Epithelial cell of umbilical artery (primary cell): ENCODE data around the gene BEX3. TPM values are rescaled to one million over a fixed set of nuclear protein-coding genes. Genes with fewer than 3 reads are reported as not detected.

Experiments used
- total RNA-seq: library from RNA; depleted of rRNA; stranded (reverse); fragments of >200 nt; gene quantifications from 2 replicates; pipeline ENCODE4 v1.2.3, GENCODE V29; 2014

BEX3 gene
- 319 and 348 TPM in 2 replicates for total RNA-seq

DNA sequence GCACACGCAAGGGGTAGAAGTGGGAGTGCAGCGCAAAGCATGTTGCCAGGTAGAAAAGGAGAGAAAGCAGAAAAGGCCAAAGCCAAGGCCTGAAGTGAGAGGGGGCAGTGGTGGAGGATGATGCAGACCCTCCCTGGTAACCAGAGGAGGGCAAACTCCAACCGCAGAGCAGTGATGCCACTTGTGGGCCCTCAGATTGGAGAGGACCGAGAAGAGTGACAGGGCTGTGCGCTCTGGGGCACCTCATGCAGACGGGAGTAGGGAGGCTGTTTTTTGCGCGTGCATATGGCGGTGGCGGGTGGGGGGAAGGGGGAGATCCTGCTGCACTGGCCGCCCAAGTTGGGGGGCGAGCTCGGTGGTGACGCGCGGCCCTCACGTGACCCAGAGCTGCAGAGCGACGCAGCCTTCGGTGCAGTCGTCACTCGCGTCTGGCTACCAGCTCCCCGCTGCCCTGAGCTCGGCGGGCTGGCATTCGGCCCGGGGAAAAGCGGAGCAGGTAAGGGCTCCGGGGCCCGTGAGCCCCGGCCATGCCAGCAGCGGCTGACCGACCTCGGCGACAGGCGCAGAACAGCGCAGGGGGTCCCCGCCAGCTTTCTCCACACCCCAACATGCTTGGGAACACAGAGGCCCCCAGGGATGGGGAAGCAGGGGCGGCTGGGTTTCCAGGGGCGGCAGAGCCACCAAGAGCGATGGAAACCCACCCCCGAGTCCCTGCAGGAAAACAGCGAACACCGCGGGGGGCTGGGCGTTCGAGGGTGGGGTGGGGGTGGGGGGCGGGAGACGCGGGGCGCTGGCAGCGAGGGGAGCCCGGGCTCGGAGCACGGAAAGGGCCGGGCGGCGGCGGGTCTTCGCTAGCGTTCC lies at the start of gene BEX3:
Gene BEX3 (plus strand): TSS at position 421 of the 861 bp plus-strand sequence. CDS start 984 bp downstream, outside the sequence.

DNA sequence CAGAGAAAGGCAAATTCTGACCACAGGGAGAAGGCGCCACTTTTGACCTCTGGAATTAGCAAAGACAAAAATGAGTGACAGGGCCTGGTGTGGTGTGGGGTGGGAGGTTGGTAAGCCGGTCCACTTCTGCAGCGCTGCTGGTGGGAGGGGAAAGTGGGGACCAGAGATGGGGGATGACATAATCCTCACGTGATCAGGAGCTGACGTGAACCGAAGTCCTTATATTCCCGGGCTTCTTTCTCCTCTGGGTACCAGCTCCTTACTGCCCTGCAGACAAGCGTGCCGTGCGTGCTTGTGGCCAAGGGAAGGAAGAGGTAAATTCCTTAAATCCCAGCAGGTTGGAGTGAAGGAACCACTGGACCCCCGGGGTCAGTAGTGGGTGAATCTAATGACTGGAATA lies 46.3 kb upstream of the BEX3 start, which contains the start of gene TCEAL7:
Gene TCEAL7 (plus strand): TSS at position 249 of the 400 bp plus-strand sequence. CDS start 1,165 bp downstream, outside the sequence.

DNA sequence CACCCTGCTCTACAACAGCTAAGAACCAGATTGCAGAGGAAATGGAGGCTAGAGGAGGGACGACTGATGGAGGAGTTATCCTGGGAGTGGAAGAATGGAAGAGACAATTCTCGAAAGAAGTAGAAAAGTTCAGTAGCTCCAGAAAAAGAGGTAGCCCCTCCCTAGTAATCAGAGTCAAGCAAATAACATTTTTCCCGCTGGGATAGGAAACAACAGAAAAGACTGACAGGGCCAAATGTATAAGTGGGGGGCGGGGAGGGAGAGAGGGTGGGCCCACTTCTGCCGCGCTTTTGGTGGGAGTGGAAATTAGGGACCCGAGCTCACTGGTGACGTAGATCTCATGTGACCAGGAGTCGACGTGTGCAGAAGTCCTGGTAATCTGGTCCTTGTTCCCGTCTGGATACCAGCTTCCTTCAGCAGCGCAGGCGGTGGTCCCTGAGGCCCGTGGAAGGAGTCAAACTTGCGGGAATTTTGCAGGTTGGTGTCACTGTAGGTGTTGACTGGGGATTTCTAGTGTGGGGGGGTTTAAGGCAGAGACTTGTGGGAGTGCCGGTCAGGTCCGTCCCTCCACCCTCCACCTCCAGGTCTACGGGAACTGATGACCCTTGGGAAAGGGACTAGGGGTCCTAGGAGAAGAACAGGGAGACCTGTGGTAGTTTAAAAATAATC lies 20.1 kb upstream of the BEX3 start, which contains the start of gene TCEAL9:
Gene TCEAL9 (plus strand): TSS at position 377 of the 669 bp plus-strand sequence. CDS start 1,179 bp downstream, outside the sequence.

Other genes with a start within 250 kb of the BEX3 start
- gene BEX4, start 161.4 kb upstream of the BEX3 start, total RNA-seq: 29.9 and 33.4 TPM in 2 replicates
- 102 and 106 TPM in 2 replicates for gene TCEAL8, start 121.4 kb upstream of the BEX3 start, total RNA-seq
- gene TCEAL5, start 99.8 kb upstream of the BEX3 start, total RNA-seq: not detected in 2 replicates
- 1.5 TPM in 1 of 2 replicates, not detected in the other for gene BEX2, start 65.5 kb upstream of the BEX3 start, total RNA-seq
- gene TCEAL7, start 46.3 kb upstream of the BEX3 start, total RNA-seq: 5.5 and 18.4 TPM in 2 replicates
- gene TCEAL9, start 20.0 kb upstream of the BEX3 start, total RNA-seq: 136 and 191 TPM in 2 replicates
- not detected in 2 replicates for gene RAB40A, start 143.0 kb downstream of the BEX3 start, total RNA-seq
- gene TCEAL4, start 209.0 kb downstream of the BEX3 start, total RNA-seq: 42.2 and 57.8 TPM in 2 replicates
- gene TCEAL3, start 231.4 kb downstream of the BEX3 start, total RNA-seq: 11.0 and 17.5 TPM in 2 replicates